Measurements from ENCODE around the gene KL. TPM values are rescaled to one million over a fixed set of nuclear protein-coding genes. Genes with fewer than 3 reads are reported as not detected.

Gene KL
- total and polyA plus RNA-seq, 2 experiments from 2014 or later: not detected

DNA sequence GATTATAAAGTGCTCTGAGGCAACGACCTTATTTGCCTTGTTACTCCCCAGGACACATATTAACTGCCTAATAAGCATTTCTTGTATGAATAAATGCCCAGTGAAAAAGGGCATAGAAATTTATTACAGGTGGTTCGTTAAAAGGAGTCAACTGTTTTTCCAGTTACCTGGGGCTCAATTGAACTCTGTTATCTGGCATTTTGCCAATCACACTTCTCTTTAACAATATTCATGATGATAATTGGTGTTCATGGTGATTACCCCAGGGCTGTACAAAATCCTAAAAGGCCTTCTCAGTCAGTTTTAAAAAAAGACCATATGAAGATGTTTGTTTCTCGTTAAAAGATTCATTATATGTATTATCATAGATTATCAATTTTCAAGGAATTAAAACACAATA, 57.1 kb downstream of the KL start:
- TF ChIP-seq, protein P1, sequence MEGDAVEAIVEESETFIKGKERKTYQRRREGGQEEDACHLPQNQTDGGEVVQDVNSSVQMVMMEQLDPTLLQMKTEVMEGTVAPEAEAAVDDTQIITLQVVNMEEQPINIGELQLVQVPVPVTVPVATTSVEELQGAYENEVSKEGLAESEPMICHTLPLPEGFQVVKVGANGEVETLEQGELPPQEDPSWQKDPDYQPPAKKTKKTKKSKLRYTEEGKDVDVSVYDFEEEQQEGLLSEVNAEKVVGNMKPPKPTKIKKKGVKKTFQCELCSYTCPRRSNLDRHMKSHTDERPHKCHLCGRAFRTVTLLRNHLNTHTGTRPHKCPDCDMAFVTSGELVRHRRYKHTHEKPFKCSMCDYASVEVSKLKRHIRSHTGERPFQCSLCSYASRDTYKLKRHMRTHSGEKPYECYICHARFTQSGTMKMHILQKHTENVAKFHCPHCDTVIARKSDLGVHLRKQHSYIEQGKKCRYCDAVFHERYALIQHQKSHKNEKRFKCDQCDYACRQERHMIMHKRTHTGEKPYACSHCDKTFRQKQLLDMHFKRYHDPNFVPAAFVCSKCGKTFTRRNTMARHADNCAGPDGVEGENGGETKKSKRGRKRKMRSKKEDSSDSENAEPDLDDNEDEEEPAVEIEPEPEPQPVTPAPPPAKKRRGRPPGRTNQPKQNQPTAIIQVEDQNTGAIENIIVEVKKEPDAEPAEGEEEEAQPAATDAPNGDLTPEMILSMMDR (IDR thresholded peaks at IDR 0.05; ENCODE audit: low read depth, low read length): no peak

DNA sequence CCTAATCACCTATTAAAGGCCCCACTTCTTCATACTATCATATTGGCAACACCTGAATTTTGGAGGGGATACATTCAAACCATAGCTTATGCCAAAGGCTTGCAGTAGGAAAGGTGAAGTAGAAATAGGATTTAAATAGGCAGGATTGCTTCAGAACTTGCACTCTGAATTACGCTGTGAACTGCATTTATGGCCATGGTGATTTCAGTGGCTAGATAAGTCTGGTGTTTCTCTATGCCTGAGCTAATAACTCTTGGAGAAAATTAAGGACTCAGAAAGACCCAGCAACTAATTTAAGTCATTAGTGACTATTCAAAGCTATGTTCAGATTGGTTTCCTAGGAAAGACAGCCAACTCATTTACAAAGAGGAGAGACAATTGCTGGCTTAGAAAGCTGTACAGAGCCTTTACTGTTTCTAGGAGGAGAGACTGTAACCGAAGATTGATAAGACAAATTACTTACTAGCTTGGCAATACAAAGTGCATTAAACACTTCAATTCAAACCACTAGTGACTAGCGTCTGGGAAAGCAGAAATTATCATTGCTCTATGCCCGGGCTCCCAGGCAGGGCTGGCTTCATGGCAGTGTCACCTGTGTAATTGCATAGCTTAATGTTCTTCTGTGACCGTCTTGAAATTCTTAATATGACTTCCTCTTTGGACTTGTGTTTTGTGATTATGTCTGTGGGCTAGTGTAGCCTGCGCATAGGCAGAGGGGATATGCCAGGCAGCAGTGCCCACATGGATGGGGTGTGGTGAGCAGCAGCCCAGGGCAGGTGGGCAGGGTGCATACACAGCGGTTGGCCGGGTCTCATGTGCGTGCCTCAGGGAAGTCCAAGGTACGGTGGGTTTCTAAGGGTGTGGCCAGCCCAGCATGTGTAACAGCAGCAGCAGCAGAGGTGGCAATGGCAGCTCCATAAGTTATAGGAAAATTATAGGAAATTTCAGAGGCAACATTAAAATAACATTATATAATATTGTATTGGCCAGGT, 60.1 kb downstream of the KL start:
- Histone ChIP-seq H3K27ac (no peak overlapping the region), H3K4me3 (no peak overlapping the region), H3K36me3 (no peaks in the 10 kb centered on the region), H3K4me1 (ENCODE audit: low read depth) (peaks cover 3% of the 10 kb centered on the region), H3K9me3 (ENCODE audit: low read depth) (no peaks in the 10 kb centered on the region), H3K27me3 (no peaks in the 10 kb centered on the region)
- TF ChIP-seq, protein P1 (IDR thresholded peaks at IDR 0.05; ENCODE audit: low read depth, low read length): no peak
- DNase-seq (ENCODE audit: low read depth in 1 of 2, low spot score in 1 of 2): no peak

More for the DNA sequence above, 57.1 kb downstream of the KL start:
- Histone ChIP-seq H3K4me3 (no peak overlapping the region), H3K27me3 (no peaks in the 10 kb centered on the region), H3K4me1 (ENCODE audit: low read depth) (peaks cover 3% of the 10 kb centered on the region), H3K27ac (no peak overlapping the region), H3K36me3 (no peaks in the 10 kb centered on the region), H3K9me3 (ENCODE audit: low read depth) (no peaks in the 10 kb centered on the region)
- DNase-seq (ENCODE audit: low read depth in 1 of 2, low spot score in 1 of 2): no peak

DNA sequence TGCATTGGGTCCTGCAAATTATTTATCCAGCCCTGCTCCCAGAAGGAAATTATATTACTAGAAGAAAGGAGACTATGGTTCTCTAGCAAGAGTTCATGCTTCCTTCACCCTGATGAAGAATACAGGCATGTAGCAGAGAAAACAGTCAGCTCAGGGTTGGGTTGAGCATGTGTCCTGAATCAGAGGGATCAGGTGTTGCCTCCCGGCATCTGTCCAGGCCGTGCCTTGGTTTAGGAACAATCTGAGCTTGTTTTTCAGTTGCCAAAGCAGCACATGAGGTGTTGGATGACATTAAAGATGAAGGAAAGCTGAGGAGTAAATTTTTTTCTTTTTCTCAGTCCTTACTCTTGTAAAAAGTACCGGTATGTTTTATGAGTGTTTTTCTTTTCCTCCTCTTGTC, 62.0 kb downstream of the KL start:
- H3K27ac ChIP-seq: no peak overlapping the region
- H3K9me3 ChIP-seq (ENCODE audit: low read depth): no peaks in the 10 kb centered on the region
- H3K27me3 ChIP-seq: no peaks in the 10 kb centered on the region
- peaks cover 3% of the 10 kb centered on the region for H3K4me1 ChIP-seq (ENCODE audit: low read depth)
- TF ChIP-seq, protein P1 (IDR thresholded peaks at IDR 0.05; ENCODE audit: low read depth, low read length): no peak
- no peak for DNase-seq (ENCODE audit: low read depth in 1 of 2, low spot score in 1 of 2)
- no peak overlapping the region for H3K4me3 ChIP-seq
- no peaks in the 10 kb centered on the region for H3K36me3 ChIP-seq

DNA sequence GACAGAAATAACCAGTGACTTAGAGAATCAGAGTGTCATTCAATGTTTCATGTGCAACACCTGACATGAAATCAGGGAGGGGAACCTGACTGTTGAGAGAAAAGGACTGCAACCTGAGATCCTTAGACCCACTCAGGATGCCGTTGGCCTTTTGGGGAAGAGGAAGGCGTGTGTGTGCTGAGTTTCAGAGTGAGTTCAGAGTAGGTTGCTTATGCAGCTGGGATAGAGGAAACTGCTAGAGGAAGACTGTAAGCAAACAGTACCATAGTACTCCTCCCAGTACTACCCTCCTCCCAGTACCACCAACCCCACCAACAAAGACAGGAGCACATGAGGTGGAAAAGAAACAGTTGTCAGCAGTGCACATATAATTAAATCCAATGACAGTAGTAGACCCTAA, 63.7 kb downstream of the KL start:
- Histone ChIP-seq H3K4me1 (ENCODE audit: low read depth) (peaks cover under 1% of the 10 kb centered on the region), H3K27me3 (no peaks in the 10 kb centered on the region), H3K36me3 (no peaks in the 10 kb centered on the region), H3K9me3 (ENCODE audit: low read depth) (no peaks in the 10 kb centered on the region), H3K4me3 (no peak overlapping the region), H3K27ac (no peak overlapping the region)
- DNase-seq (ENCODE audit: low read depth in 1 of 2, low spot score in 1 of 2): no peak
- TF ChIP-seq, protein P1 (IDR thresholded peaks at IDR 0.05; ENCODE audit: low read depth, low read length): no peak

DNA sequence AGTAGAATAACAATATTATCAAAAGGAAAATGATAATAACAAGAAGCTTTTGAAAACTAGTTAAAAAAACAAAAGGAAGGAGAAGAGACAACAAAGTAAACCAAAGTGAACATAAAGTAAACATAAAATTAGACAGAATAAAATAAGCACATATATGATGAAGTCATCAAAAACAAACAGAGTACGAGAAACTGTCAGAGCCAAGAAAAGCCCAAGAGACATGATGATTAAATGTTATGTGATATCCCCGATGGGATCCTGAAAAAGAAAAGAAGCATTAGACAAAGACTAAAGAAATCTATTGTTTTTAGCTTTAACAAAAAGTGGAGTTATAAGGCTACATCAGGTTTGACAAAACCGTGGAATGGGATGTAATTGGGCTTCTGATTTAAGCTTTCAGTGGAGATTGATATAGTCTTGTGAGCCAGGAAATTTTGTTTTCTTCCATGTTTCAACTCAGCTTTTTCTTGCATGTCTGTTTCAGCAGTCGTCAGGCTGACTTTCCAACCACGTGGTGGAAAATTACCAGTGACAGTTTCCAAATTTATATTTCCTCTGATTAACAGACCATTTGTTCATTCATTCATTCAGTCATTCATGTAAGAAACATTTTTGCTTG, 64.9 kb downstream of the KL start:
- peak in 1 of 2 donors; percentile 29 for DNase-seq (ENCODE audit: low read depth in 1 of 2, low spot score in 1 of 2)
- Histone ChIP-seq H3K36me3 (no peaks in the 10 kb centered on the region), H3K27ac (no peak overlapping the region), H3K27me3 (no peaks in the 10 kb centered on the region), H3K9me3 (ENCODE audit: low read depth) (no peaks in the 10 kb centered on the region), H3K4me3 (no peak overlapping the region), H3K4me1 (ENCODE audit: low read depth) (no peaks in the 10 kb centered on the region)
- TF ChIP-seq, protein P1 (IDR thresholded peaks at IDR 0.05; ENCODE audit: low read depth, low read length): no peak

Data from cardiac muscle cell (in vitro differentiated cells and primary cell).